OCI-LY1 (cell line): Measurements from ENCODE around the gene PCSK4.

Experiments used
- H2AFZ ChIP-seq: fragments of 200-600 bp; sonication (generic), shearing (Covaris generic); 2 replicates; pipeline ENCODE4 v1.6.0; 2014; ENCODE audit warnings: antibody characterized with exemption, mild to moderate bottlenecking, low read length
- H3F3A ChIP-seq: fragments of 200-600 bp; sonication (generic), shearing (Covaris generic); 2 replicates; pipeline ENCODE4 v1.6.0; 2014; ENCODE audit warnings: mild to moderate bottlenecking, antibody characterized with exemption, low read length, moderate library complexity; ENCODE audit not compliant: insufficient read depth
- H3K27ac ChIP-seq: fragments of 200-600 bp; sonication (generic); 2 replicates; pipeline ENCODE4 v1.5.1; 2014; ENCODE audit warnings: low read length, mixed run types, mild to moderate bottlenecking, low read depth; ENCODE audit not compliant: poor library complexity, severe bottlenecking
- H3K27me3 ChIP-seq: fragments of 200-600 bp; sonication (generic); 2 replicates; pipeline ENCODE4 v1.6.0; 2014; ENCODE audit warnings: antibody characterized with exemption, mild to moderate bottlenecking, low read length, moderate library complexity; ENCODE audit not compliant: insufficient read depth
- H3K36me3 ChIP-seq: fragments of 200-600 bp; sonication (generic); 2 replicates; pipeline ENCODE4 v1.6.1; 2014; ENCODE audit warnings: mild to moderate bottlenecking, antibody characterized with exemption, low read length, moderate library complexity, mixed read lengths; ENCODE audit not compliant: insufficient read depth
- H3K4me1 ChIP-seq: fragments of 200-600 bp; sonication (generic); 2 replicates; pipeline ENCODE4 v1.5.1; 2014; ENCODE audit warnings: mild to moderate bottlenecking, low read length, moderate library complexity; ENCODE audit not compliant: insufficient read depth, severe bottlenecking
- H3K4me2 ChIP-seq: fragments of 200-600 bp; sonication (generic), shearing (Covaris generic); 2 replicates; pipeline ENCODE4 v1.6.1; 2014; ENCODE audit warnings: low read length
- H3K4me3 ChIP-seq: fragments of 200-600 bp; sonication (generic); 2 replicates; pipeline ENCODE4 v1.5.1; 2014; ENCODE audit warnings: low read length, low read depth, mild to moderate bottlenecking, mixed read lengths; ENCODE audit not compliant: poor library complexity, severe bottlenecking
- H3K79me2 ChIP-seq: fragments of 200-600 bp; shearing (Covaris generic); 2 replicates; pipeline ENCODE4 v1.6.1; 2016; ENCODE audit warnings: mixed run types, low read length, mixed read lengths; ENCODE audit not compliant: insufficient read depth
- H3K9ac ChIP-seq: fragments of 200-600 bp; sonication (generic), shearing (Covaris generic); 2 replicates; pipeline ENCODE4 v1.6.1; 2014; ENCODE audit warnings: mild to moderate bottlenecking, low read length, mixed read lengths
- H3K9me2 ChIP-seq: fragments of 200-600 bp; sonication (generic), shearing (Covaris generic); 2 replicates; pipeline ENCODE4 v1.6.1; 2014; ENCODE audit warnings: low read depth, mild to moderate bottlenecking, low read length, mixed read lengths
- H3K9me3 ChIP-seq: fragments of 200-600 bp; shearing (Covaris generic); 2 replicates; pipeline ENCODE4 v1.6.1; 2014; ENCODE audit warnings: low read length, mixed read lengths
- H4K20me1 ChIP-seq: fragments of 200-600 bp; sonication (generic), shearing (Covaris generic); 2 replicates; pipeline ENCODE4 v1.6.0; 2016; ENCODE audit warnings: mild to moderate bottlenecking, low read length; ENCODE audit not compliant: insufficient read depth
- EZH2 ChIP-seq: fragments of 200-600 bp; sonication (generic), shearing (Covaris generic); IDR thresholded peaks from 2 replicates; pipeline ENCODE4 v1.8.0; 2017; ENCODE audit warnings: borderline replicate concordance, mixed run types, mild to moderate bottlenecking, antibody characterized with exemption, low read length, moderate library complexity, mixed read lengths
- TF ChIP-seq, protein P1 (sequence below): fragments of 200-600 bp; sonication (generic), shearing (Covaris generic); IDR thresholded peaks from 2 replicates; pipeline ENCODE4 v1.5.1; 2017; ENCODE audit warnings: mild to moderate bottlenecking, antibody characterized with exemption, low read length, moderate library complexity, mixed read lengths

Gene PCSK4

DNA sequence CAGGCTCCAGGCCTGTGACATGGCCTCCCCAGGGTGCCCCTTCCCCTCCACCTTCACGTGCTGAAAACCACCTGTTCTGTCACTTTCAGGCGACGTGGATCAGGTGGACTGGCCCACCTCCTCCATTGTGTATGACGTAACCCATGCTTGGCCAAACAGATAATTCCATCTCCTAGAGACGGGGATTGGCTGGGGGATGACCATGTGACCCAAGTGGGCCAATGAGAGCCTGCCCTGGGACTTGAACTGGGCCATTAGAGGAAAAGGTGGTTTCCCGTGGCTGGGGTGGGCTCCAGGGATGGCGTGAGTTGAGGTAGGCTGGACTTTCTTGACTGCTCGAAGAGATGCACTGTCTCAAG lies 26.2 kb upstream of the PCSK4 start:
- H3K79me2 ChIP-seq, result no peaks in the 10 kb centered on the region
- H3K4me2 ChIP-seq, result no peak overlapping the region
- no peaks in the 10 kb centered on the region for H3K9me2 ChIP-seq
- no peak overlapping the region for H3K9ac ChIP-seq
- no peak for TF ChIP-seq EZH2
- TF ChIP-seq, protein P1, sequence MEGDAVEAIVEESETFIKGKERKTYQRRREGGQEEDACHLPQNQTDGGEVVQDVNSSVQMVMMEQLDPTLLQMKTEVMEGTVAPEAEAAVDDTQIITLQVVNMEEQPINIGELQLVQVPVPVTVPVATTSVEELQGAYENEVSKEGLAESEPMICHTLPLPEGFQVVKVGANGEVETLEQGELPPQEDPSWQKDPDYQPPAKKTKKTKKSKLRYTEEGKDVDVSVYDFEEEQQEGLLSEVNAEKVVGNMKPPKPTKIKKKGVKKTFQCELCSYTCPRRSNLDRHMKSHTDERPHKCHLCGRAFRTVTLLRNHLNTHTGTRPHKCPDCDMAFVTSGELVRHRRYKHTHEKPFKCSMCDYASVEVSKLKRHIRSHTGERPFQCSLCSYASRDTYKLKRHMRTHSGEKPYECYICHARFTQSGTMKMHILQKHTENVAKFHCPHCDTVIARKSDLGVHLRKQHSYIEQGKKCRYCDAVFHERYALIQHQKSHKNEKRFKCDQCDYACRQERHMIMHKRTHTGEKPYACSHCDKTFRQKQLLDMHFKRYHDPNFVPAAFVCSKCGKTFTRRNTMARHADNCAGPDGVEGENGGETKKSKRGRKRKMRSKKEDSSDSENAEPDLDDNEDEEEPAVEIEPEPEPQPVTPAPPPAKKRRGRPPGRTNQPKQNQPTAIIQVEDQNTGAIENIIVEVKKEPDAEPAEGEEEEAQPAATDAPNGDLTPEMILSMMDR, result no peak
- H3K4me3 ChIP-seq, result no peak overlapping the region
- H3K9me3 ChIP-seq, result no peaks in the 10 kb centered on the region
- H4K20me1 ChIP-seq, result no peaks in the 10 kb centered on the region
- no peaks in the 10 kb centered on the region for H3K4me1 ChIP-seq
- no peaks in the 10 kb centered on the region for H3F3A ChIP-seq
- H3K27me3 ChIP-seq, result peaks cover 8% of the 10 kb centered on the region
- no peak overlapping the region for H3K27ac ChIP-seq
- no peak overlapping the region for H2AFZ ChIP-seq
- no peaks in the 10 kb centered on the region for H3K36me3 ChIP-seq

DNA sequence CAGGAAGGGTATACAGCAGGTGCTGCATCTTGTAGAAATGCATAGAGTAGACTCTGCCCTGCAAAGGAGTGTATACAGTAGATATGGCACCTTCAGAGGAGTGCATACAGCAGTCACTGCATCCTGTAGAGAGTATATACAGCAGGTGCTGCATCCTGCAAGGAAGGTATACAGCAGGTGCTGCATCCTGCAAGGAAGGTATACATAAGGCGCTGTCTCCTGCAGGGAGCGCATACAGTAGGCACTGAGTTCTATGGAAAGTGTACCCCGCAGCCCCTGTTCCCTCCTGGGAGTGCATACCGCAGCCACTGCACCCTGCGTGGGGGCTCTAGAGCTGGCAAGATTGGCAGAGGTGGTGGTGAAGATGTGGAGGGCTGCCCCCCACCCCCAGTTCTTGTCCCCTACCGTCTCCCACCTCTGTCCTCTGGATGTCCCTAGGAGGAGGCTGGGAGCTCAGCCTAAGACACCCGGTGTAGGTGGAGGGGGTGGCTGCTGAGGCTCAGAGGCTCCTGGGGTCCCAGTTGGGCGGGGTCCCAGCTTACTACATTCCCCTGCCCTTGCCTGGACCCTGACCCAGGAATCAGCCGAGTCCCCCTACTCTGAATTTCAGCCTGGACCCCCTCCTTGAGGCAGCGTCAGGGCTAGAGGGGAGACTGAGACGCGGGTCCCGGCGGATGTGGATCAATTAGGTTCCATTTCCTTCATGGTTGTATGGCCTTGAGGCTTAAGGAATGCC lies 25.0 kb upstream of the PCSK4 start:
- no peak overlapping the region for H2AFZ ChIP-seq
- H3K27ac ChIP-seq, result no peak overlapping the region
- H3K36me3 ChIP-seq, result no peaks in the 10 kb centered on the region
- H3K9me2 ChIP-seq, result no peaks in the 10 kb centered on the region
- H4K20me1 ChIP-seq, result no peaks in the 10 kb centered on the region
- no peaks in the 10 kb centered on the region for H3K4me1 ChIP-seq
- H3K79me2 ChIP-seq, result no peaks in the 10 kb centered on the region
- H3K9me3 ChIP-seq, result no peaks in the 10 kb centered on the region
- peaks cover 8% of the 10 kb centered on the region for H3K27me3 ChIP-seq
- H3K4me2 ChIP-seq, result no peak overlapping the region
- H3F3A ChIP-seq, result no peaks in the 10 kb centered on the region
- no peak overlapping the region for H3K4me3 ChIP-seq
- TF ChIP-seq, protein P1, result no peak
- TF ChIP-seq EZH2, result no peak
- no peak overlapping the region for H3K9ac ChIP-seq

DNA sequence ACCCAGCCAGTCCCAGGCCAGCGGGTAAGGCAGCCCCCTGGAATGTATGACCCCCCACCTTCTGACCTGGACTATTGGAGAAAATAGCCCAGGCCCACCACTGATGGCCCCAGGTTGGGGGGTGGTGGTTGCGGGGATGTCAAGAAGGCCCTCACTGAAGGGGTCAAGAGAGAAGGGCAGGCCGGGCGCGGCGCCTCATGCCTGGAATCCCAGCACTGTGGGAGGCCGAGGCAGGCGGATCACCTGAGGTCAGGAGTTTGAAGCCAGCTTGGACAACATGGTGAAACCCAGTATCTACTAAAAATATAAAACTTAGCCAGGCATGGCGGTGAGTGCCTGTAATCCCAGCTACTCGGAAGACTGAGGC lies 24.1 kb upstream of the PCSK4 start:
- Histone ChIP-seq H3K27me3 (peaks cover 8% of the 10 kb centered on the region), H3K4me2 (no peak overlapping the region), H3K36me3 (no peaks in the 10 kb centered on the region), H3K4me3 (no peak overlapping the region), H3K9me2 (no peaks in the 10 kb centered on the region), H4K20me1 (no peaks in the 10 kb centered on the region), H3K79me2 (no peaks in the 10 kb centered on the region), H3K9ac (no peak overlapping the region), H3K4me1 (no peaks in the 10 kb centered on the region), H3K27ac (no peak overlapping the region), H3K9me3 (no peaks in the 10 kb centered on the region), H2AFZ (no peak overlapping the region), H3F3A (no peaks in the 10 kb centered on the region)
- TF ChIP-seq EZH2, result no peak
- TF ChIP-seq, protein P1, result no peak
